Nucleus accumbens (tissue), 56 donors: ENCODE results near the gene PDS5B.
"Not testable (repeated sequence)": the region's sequence is repeated elsewhere in the genome, so short reads cannot be mapped to it uniquely, and the experiment has no call there.

Experiments used
- DNase-seq, 56 donors: peaks; one replicate each; lab custom pipeline; 2025; lab: John Stamatoyannopoulos, UW

PDS5B gene, protein sequence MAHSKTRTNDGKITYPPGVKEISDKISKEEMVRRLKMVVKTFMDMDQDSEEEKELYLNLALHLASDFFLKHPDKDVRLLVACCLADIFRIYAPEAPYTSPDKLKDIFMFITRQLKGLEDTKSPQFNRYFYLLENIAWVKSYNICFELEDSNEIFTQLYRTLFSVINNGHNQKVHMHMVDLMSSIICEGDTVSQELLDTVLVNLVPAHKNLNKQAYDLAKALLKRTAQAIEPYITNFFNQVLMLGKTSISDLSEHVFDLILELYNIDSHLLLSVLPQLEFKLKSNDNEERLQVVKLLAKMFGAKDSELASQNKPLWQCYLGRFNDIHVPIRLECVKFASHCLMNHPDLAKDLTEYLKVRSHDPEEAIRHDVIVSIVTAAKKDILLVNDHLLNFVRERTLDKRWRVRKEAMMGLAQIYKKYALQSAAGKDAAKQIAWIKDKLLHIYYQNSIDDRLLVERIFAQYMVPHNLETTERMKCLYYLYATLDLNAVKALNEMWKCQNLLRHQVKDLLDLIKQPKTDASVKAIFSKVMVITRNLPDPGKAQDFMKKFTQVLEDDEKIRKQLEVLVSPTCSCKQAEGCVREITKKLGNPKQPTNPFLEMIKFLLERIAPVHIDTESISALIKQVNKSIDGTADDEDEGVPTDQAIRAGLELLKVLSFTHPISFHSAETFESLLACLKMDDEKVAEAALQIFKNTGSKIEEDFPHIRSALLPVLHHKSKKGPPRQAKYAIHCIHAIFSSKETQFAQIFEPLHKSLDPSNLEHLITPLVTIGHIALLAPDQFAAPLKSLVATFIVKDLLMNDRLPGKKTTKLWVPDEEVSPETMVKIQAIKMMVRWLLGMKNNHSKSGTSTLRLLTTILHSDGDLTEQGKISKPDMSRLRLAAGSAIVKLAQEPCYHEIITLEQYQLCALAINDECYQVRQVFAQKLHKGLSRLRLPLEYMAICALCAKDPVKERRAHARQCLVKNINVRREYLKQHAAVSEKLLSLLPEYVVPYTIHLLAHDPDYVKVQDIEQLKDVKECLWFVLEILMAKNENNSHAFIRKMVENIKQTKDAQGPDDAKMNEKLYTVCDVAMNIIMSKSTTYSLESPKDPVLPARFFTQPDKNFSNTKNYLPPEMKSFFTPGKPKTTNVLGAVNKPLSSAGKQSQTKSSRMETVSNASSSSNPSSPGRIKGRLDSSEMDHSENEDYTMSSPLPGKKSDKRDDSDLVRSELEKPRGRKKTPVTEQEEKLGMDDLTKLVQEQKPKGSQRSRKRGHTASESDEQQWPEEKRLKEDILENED (N-terminal part only)

GRCh38 chr13:32586080-32586900, at the start of gene PDS5B:
Gene PDS5B, plus strand, starts transcription at chr13:32586452. Its CDS starts 62,321 bp downstream, at chr13:32648773.
- DNase-seq = peak; percentile 41 to 97 (median 91)

DNA sequence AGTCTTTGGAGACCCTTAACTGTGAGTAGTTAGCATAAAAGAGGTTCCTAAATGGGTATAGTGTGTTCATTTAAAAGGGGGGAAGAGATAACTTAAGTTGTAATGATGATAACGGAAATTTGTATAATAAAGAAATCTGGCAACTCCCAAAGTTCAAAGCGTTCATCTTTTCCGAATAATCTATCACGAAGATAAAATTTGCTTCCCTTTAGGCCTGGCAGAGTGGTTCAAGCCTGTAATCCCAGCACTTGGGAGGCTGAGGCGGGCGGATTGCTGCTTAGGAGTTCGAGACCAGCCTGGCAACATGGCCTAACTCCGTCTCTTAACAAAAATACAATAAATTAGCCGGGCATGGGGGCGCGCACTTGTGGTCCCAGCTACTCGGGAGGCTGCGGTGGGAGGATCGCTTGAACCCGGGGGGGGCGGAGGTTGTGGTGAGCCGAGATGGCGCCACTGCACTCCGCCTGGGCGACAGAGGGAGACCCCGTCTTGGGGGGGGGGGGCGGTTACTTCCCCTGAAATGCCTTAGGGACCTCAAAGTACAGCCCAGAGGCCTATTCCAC, 48.6 kb upstream of the PDS5B start:
- DNase-seq = peak in 23 of 56 donors; percentile 6 to 61 (median 25)

DNA sequence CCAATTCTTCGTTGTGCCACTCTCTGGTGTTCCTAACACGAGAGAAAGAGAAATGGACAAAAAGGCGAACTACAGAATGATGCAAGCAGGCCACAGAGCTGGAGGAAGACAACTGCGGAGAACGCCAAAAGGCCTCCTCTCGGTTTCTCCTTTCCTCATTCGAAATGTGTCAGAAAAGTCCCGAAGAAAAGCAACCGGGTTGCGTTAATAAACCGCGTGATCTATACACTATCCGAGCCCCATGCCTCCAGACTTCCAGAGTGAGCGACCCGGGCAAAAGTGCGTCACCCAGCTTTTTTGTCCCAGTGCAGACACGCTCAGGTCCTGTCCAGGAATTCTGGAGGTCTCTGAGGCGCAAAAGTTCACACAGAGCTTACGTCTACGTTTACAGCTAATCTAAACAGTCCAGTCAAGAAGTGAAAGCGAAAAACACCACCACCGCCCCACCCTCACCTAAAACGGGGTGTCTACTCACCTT, 48.1 kb upstream of the PDS5B start:
- peak in 28 of 56 donors; percentile 6 to 78 (median 46) for DNase-seq

DNA sequence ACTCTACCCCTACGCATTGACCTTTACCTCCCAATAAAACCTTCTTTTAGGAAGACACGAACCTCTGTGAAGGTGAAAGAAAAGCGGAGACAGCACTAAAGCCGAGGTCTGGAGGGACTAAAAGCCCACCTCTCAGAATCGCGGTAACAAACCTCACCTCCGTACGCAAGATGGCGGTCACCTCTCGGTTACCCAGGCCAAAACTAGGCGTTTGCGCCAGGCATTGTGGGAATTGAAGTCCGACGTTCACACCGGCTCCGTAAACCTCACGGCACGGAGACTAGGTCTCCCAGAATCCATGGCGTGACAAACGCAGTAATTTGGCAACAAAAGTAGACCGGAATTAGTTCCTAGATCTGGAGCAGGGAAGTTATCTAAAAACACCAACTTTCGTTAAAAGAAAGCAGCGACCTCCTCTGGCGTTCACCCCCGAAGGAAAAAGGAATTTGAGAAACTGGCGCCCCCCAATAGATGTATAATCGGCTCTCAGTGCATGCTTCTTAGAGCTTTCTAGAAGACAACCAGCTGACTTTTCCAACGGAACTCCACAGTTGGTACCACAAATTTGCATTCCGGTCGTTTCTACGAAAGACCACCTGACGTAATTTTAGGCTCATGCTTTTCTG, 47.5 kb upstream of the PDS5B start, which contains the start of gene N4BP2L2:
TSS of gene N4BP2L2 (minus strand) at position 175 of the 626 bp plus-strand sequence. CDS start 1,768 bp downstream, outside the sequence.
- peak; percentile 61 to 97 (median 92) for DNase-seq

GRCh38 chr13:32542221-32542620, 44.0 kb upstream of the PDS5B start:
- no peak for DNase-seq

- DNase-seq = no peak
Observed at GRCh38 chr13:32545083-32545482, 41.2 kb upstream of the PDS5B start.

GRCh38 chr13:32548837-32549236, 37.4 kb upstream of the PDS5B start:
- no peak for DNase-seq

- no peak for DNase-seq
Observed at GRCh38 chr13:32549788-32550187, 36.5 kb upstream of the PDS5B start.

DNA sequence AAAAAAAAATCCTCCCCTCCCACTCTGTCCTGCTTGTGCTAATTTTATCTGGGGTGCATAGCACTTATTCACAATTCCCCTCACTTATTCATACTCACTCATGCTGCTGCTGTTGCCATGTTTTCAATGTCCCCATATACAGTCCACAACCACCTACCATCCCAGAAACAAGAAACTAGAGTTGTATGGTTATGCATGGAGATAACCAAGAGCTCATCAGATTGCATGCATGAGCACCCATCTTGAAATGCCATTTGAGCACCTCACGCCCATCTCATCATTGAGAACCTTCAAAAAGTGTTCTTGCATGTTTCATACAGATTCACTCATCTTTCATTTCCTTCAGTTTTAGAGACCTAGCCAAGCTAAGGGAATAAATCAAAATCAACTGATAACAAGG, 32.5 kb upstream of the PDS5B start:
- no peak for DNase-seq

- DNase-seq = no peak
Observed at GRCh38 chr13:32555613-32556012, 30.6 kb upstream of the PDS5B start.

- DNase-seq = not testable (repeated sequence)
Observed at GRCh38 chr13:32560842-32561241, 25.4 kb upstream of the PDS5B start.

GRCh38 chr13:32575687-32576086, 10.6 kb upstream of the PDS5B start:
- not testable (repeated sequence) for DNase-seq

DNA sequence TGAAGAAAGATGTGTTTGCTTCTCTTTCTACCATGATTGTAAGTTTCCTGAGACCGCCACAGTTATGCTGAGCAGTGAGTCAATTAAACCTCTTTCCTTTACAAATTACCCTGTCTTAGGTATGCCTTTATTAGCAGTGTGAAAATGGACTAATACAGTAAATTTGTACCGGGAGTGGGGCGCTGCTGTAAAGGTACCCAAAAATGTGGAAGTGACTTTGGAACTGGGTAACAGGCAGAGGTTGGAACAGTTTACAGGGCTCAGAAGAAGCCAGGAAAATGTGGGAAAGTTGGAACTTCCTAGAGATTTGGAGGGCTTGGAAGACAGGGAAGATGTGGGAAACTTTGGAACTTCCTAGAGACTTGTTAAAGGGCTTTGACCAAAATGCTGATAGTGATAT, 9.2 kb upstream of the PDS5B start:
- DNase-seq = no peak

DNA sequence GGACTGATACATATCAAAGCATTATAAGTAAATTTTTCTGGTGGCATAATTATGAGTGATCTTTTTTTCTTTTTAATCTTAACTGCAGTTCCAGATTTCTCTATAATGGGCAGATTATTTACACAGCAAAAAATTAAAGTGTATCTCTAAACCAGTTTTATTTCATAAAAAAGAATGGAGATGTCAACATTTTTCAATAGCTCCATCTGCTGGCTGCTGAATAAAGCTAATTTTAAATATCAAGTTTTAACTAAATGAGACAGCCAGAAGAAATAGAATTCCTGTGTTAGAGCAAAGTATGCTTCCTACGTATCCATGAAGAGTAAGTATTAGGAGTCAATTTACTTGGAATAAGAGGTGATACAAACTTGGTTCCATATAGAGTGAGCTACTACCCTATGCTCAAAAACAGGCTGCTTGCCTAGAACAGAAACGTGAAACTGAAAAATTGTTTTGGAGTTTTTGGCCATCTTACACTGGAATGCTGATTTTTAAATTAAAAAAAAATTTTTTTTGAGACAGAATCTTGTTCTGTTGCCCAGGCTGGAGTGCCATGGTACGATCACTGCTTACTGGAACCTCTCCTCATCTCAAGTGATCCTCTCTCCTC, 5.0 kb upstream of the PDS5B start:
- no peak for DNase-seq

DNA sequence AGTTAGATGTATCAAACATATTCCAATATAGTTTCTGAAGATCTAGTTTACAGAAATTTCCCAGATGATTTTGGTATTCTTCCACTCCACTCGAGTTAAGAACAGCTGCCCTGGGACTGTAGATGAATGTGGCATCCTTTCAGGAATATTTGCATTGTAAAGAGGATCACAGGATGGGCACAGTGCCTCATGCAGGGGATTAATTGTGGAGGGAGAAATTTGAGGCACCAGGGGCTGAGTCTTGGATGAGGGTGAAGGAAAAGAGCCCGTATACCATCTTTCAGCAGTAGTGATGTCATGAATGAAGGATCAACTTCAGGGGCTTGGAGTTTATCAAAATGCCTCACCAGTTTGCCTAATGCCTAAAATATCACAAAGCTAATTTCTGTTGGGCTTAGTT, 4.0 kb upstream of the PDS5B start:
- no peak for DNase-seq

- no peak for DNase-seq
Observed at GRCh38 chr13:32582991-32583390, 3.3 kb upstream of the PDS5B start.

DNA sequence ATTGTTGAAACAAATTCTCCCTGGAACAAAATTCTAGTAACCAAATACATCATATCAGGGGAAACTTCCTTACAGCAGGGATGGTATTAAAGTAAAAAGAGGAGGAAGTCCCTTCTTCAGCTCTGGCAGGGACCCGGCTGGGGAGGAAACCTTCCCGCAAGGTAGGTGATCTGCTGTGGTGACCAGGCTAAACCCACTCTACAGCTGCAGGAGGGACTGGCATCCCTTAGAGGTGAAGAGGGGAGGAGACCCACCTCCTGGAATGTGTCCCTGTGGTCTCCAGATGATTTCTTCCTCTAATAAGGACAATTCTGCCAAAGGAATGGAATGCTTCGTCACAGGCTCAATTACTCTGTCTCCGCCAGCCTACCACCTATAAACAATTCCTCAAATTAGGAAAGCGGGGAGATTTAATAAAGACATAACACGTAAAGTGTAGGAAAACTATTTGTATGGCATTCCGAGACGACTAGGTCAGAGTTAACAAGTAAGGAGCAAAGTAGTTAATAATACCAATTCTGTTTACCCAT, 637 bp upstream of the PDS5B start:
- peak in 12 of 56 donors; percentile 1 to 30 (median 6) for DNase-seq
